ENCODE results near the gene ADIPOR2.
A peak's percentile ranks its signal among the peaks of the same experiment; 100 is the strongest.
"Not testable (repeated sequence)": the region's sequence is repeated elsewhere in the genome, so short reads cannot be mapped to it uniquely, and the experiment has no call there.

ADIPOR2 gene

GRCh38 chr12:1665366-1665765, 25.5 kb upstream of the ADIPOR2 start:
- no peak for DNase-seq

- no peak for DNase-seq
Measured at GRCh38 chr12:1666215-1666614, 24.7 kb upstream of the ADIPOR2 start.

GRCh38 chr12:1666685-1667162, 24.1 kb upstream of the ADIPOR2 start:
- no peak for DNase-seq

- DNase-seq, result no peak
Measured at GRCh38 chr12:1668833-1669543, 21.9 kb upstream of the ADIPOR2 start.

GRCh38 chr12:1670358-1671268, 20.3 kb upstream of the ADIPOR2 start:
- DNase-seq, result peak; percentile 72

GRCh38 chr12:1676043-1676442, 14.8 kb upstream of the ADIPOR2 start:
- no peak for DNase-seq

- no peak for DNase-seq
Measured at GRCh38 chr12:1680804-1681492, 9.9 kb upstream of the ADIPOR2 start.

- DNase-seq, result no peak
Measured at GRCh38 chr12:1681493-1681807, 9.4 kb upstream of the ADIPOR2 start.

GRCh38 chr12:1688086-1688710, 2.7 kb upstream of the ADIPOR2 start:
- no peak for DNase-seq

GRCh38 chr12:1691123-1692007, 495 bp downstream of the ADIPOR2 start:
- DNase-seq, result peak; percentile 88

GRCh38 chr12:1692226-1692625, 1.4 kb downstream of the ADIPOR2 start:
- no peak for DNase-seq

- DNase-seq, result no peak
Measured at GRCh38 chr12:1692895-1693610, 2.2 kb downstream of the ADIPOR2 start.

GRCh38 chr12:1695097-1695496, 4.2 kb downstream of the ADIPOR2 start:
- DNase-seq, result not testable (repeated sequence)

- DNase-seq, result no peak
Measured at GRCh38 chr12:1695886-1696670, 5.2 kb downstream of the ADIPOR2 start.

- DNase-seq, result no peak
Measured at GRCh38 chr12:1696800-1697199, 5.9 kb downstream of the ADIPOR2 start.

- no peak for DNase-seq
Measured at GRCh38 chr12:1697271-1697670, 6.4 kb downstream of the ADIPOR2 start.

- DNase-seq, result no peak
Measured at GRCh38 chr12:1698720-1699119, 7.8 kb downstream of the ADIPOR2 start.

GRCh38 chr12:1702713-1703112, 11.8 kb downstream of the ADIPOR2 start:
- DNase-seq, result no peak

- DNase-seq, result no peak
Measured at GRCh38 chr12:1703771-1704722, 13.2 kb downstream of the ADIPOR2 start.

All from islet precursor cell (in vitro differentiated cells).